Measurements from ENCODE around the gene S100P.

DNA sequence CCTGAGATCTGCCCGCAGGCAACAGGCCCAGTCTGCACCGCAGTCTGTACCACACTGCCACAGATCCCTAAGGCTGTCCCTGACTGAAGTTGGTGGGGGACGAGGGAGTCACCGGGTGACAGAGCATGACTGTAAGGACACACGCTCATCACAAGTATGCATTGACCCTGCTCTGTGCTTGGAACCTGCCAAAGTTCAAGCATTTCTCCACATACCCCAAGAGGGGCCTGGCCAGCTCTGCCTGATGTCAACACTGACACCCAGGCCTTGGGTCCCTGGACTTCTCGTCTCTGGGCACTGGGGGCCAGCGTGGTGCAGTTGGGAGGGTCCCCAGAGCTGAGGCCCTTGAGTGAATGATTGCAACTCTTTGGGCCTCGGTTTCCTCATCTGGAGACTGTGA, 30.2 kb downstream of the S100P start:
- TF ChIP-seq, protein P1, sequence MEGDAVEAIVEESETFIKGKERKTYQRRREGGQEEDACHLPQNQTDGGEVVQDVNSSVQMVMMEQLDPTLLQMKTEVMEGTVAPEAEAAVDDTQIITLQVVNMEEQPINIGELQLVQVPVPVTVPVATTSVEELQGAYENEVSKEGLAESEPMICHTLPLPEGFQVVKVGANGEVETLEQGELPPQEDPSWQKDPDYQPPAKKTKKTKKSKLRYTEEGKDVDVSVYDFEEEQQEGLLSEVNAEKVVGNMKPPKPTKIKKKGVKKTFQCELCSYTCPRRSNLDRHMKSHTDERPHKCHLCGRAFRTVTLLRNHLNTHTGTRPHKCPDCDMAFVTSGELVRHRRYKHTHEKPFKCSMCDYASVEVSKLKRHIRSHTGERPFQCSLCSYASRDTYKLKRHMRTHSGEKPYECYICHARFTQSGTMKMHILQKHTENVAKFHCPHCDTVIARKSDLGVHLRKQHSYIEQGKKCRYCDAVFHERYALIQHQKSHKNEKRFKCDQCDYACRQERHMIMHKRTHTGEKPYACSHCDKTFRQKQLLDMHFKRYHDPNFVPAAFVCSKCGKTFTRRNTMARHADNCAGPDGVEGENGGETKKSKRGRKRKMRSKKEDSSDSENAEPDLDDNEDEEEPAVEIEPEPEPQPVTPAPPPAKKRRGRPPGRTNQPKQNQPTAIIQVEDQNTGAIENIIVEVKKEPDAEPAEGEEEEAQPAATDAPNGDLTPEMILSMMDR (IDR thresholded peaks at IDR 0.05): no peak
- TF ChIP-seq EZH2 (IDR thresholded peaks at IDR 0.05; ENCODE audit: borderline replicate concordance, insufficient read depth, low read depth, low read length, poor library complexity, severe bottlenecking): no peak

All from B cell (primary cell).